GM12864 (cell line): ENCODE results near the gene TDRD12.
"Not testable (repeated sequence)": the region's sequence is repeated elsewhere in the genome, so short reads cannot be mapped to it uniquely, and the experiment has no call there.

Experiments
- DNase-seq: peaks from one replicate; pipeline ENCODE4 v3.0.0-alpha.2; 2011; ENCODE audit warnings: low read depth
- H3K4me3 ChIP-seq: 2 replicates; pipeline ENCODE4 v1.5.1; 2011; ENCODE audit warnings: mild to moderate bottlenecking, low read depth, low read length, control low read depth
- TF ChIP-seq, protein P1 (sequence below): IDR thresholded peaks from 2 replicates; pipeline ENCODE4 v1.5.1; 2011; ENCODE audit warnings: low read depth, mild to moderate bottlenecking, moderate library complexity, low read length, control low read depth, inconsistent platforms; ENCODE audit errors: missing control alignments

Gene TDRD12

DNA sequence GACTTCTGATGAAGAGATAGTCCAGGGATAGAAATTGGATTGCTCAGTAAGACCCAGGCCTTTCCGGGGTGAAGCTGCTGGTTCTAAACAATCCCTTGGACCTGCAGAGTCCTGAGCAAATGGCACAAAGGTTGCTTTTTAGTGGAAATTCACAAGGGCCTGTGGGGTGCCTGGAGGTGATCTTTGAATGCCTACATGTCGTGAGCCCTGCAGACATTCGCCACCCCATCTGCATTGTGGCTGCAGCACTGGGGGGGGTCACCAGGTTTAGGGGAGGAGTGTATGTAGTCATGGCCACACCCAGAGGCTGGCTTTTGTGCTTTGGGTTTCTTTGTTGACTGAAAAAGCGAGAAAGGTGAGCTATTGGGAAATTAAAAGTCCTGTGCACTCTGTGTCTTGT lies 108.6 kb downstream of the TDRD12 start:
- TF ChIP-seq, protein P1, sequence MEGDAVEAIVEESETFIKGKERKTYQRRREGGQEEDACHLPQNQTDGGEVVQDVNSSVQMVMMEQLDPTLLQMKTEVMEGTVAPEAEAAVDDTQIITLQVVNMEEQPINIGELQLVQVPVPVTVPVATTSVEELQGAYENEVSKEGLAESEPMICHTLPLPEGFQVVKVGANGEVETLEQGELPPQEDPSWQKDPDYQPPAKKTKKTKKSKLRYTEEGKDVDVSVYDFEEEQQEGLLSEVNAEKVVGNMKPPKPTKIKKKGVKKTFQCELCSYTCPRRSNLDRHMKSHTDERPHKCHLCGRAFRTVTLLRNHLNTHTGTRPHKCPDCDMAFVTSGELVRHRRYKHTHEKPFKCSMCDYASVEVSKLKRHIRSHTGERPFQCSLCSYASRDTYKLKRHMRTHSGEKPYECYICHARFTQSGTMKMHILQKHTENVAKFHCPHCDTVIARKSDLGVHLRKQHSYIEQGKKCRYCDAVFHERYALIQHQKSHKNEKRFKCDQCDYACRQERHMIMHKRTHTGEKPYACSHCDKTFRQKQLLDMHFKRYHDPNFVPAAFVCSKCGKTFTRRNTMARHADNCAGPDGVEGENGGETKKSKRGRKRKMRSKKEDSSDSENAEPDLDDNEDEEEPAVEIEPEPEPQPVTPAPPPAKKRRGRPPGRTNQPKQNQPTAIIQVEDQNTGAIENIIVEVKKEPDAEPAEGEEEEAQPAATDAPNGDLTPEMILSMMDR, result no peak
- DNase-seq, result no peak
- no peak overlapping the region for H3K4me3 ChIP-seq

DNA sequence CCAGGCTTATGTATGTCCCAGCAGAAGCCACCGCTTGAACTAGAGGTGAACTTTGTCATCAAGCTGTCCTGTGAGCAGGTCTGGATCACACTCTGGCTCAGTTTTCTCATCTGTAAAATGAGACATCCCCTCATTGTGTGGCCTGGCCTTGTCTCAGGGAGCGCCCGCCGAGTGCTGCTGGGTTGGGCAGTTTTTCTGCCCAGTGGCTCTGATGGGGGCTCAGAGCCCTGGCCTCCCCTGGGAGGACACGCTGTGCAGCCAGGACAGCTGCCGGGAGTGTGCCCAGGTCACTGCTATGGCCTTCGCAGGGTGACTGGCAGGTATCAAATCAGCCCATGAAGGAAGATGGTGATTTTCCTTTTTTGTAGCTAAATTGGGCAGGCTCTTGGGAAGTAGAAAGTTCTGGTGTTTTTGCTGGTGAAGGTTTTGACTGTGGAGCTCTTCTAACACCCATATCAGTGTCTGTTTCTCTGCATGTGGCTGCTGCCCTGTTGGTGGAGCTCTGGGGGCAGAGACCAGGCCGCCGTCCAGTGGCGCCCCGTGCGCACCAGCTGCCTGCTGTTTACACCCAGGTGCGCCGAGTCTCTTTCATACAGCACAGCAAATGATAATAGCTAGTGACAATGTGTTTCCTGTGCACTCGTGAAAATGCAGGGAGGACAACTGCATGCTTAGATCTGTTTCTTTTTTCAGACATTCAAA lies 109.2 kb downstream of the TDRD12 start:
- TF ChIP-seq, protein P1, result no peak
- no peak for DNase-seq
- no peak overlapping the region for H3K4me3 ChIP-seq

DNA sequence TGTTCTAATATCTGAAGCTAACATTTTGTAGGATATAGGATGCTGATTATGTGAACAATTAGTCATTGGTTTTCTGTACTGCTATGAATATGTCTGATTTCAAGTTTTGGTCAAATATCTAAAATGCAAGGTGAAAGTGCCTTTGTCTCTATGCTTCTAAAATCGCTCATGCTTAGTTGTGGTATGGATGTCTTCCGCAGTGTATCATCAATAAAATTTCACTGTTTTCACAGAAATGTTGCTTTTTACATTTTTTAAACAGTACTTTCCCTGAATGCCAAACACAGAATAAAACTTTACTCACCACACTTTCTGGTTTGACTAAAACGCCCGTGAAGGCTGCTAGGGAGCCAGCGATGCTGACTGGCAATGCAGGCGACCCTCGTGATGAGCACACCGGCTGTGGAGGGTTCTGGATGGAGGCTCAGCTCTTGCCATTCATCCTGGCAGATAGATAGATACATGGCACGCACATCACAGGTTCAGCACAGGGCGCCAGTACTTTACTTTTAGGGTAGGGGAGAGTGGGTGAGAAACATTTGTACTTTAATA lies 109.9 kb downstream of the TDRD12 start:
- H3K4me3 ChIP-seq, result no peak overlapping the region
- TF ChIP-seq, protein P1, result no peak
- DNase-seq, result no peak

DNA sequence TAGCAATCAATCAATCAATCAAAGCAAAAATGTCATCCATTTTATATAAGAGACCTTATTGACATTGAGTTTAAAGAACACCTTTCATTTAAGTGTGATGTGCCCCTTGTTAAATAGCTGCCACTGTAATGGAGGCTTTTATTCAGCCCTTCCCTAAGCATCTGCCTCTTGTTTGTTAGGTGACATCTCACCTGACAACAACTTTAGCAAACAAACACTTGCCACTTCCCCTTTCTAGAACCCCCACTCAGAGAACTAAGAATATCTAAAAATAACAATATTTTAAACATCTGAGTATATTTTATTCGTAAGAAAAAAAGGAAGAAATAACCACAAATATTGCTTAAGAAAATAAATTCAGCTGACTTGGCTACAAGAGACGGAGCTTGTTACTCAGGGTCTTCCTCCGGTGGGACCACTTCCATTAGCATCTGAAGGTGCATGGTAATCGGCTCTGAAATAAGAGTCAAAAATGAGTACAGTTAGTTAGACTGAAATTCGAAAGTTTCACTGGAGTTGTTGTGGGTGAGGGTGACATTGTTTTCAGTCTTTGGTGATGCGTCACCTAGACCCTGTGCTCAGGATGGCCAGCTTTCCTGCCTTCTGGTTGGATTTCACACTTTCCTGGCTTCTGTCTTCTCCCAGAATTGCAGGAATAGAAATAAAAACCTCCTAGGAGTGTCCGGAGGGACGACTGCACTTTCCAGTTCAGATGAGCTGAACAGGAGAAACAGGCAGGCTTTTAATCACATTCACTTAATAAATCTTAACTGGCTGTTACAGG lies 110.9 kb downstream of the TDRD12 start:
- TF ChIP-seq, protein P1, result no peak
- peak; percentile 18 for DNase-seq
- H3K4me3 ChIP-seq, result no peak overlapping the region

DNA sequence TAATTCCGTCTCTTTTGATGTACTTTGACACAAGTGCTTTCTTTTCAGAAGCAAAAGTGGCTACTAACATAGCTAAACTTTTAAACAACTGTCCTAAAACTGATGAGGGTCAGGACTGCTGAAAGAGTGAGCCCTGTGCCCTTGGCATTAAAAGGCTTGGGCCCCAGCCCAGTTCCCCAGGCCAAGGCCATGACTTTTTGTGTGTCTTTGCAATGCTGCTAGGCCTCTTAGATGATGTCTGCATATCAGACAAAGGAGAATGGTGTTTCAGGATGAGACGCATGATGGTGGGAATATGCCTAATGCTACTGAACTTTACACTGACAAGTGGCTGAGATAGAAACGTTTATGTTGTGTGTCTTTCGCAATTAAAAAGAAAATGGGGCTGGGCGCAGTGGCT lies 112.0 kb downstream of the TDRD12 start:
- no peak overlapping the region for H3K4me3 ChIP-seq
- TF ChIP-seq, protein P1, result no peak
- no peak for DNase-seq

DNA sequence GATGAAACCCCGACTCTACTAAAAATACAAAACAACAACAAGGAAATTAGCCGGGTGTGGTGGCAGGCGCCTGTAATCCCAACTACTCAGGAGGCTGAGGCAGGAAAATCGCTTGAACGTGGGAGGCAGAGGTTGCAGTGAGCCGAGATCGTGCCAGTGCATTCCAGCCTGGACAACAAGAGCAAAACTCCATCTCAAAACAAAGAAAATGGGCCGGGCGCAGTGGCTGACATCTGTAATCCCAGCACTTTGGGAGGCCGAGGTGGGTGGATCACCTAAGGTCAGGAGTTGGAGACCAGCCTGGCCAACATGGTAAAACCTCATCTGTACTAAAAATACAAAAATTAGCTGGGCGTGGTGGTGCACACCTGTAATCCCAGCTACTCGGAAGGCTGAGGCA lies 112.5 kb downstream of the TDRD12 start:
- H3K4me3 ChIP-seq, DNase-seq: not testable (repeated sequence)

DNA sequence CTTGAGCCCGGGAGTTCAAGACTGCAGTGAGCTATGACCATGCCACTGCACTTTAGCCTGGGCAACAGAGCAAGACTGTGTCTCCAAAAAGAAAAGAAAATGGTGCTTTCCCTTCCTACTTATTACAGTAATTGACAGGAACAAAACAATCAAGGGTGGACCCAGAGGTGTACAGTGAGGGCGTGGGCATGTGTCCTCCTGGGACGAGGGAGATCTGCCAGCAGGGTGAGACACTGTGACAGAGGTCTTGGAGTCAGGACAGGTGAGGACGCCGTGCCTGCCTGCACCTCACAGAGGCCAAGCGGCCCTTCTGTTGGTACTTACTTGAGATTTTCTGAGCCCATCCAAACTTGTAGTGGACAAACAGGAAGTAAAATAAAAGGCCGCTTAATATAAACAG lies 113.3 kb downstream of the TDRD12 start:
- not testable (repeated sequence) for DNase-seq, H3K4me3 ChIP-seq

DNA sequence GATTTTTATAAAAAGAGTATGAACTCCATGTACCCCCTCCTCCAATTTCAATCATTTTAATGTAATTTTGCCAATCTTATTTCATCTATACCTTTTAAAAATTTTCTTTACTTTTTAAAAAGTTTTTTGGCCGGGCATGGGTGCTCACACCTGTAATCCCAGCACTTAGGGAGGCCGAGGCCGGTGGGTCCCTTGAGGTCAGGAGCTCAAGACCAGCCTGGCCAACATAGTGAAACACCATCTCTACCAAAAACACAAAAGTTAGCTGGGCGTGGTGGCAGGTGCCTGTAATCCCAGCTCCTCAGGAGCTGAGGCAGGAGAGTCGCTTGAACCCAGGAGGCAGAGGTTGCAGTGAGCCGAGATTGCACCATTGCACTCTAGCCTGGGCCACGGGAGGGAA lies 113.8 kb downstream of the TDRD12 start:
- not testable (repeated sequence) for DNase-seq, H3K4me3 ChIP-seq
